AG09319 (cell line): ENCODE data around the gene PCNT.

Source experiments
- DNase-seq: peaks from one replicate; pipeline ENCODE4 v3.0.0-alpha.2; 2010; ENCODE audit warnings: low read depth; ENCODE audit errors: extremely low read depth
- CTCF ChIP-seq: IDR thresholded peaks from 2 replicates; pipeline ENCODE4 v1.5.1; 2011; ENCODE audit warnings: low read depth, mild to moderate bottlenecking, inconsistent platforms, low read length, moderate library complexity

PCNT gene

GRCh38 chr21:46420241-46421190 lies 96.6 kb downstream of the PCNT start:
- no peak for TF ChIP-seq CTCF
- DNase-seq, result no peak

- no peak for DNase-seq
- no peak for TF ChIP-seq CTCF
Measured at GRCh38 chr21:46421191-46421750, 97.3 kb downstream of the PCNT start.

GRCh38 chr21:46421756-46422555 lies 98.0 kb downstream of the PCNT start:
- no peak for TF ChIP-seq CTCF
- DNase-seq, result no peak

GRCh38 chr21:46422636-46423241 lies 98.8 kb downstream of the PCNT start:
- no peak for DNase-seq
- TF ChIP-seq CTCF, result no peak

GRCh38 chr21:46423546-46424038 lies 99.6 kb downstream of the PCNT start:
- TF ChIP-seq CTCF, result no peak
- DNase-seq, result no peak

GRCh38 chr21:46424039-46424591 lies 100.2 kb downstream of the PCNT start:
- TF ChIP-seq CTCF, result no peak
- DNase-seq, result no peak
